ENCODE data around the gene CAPN1.

CAPN1 gene

DNA sequence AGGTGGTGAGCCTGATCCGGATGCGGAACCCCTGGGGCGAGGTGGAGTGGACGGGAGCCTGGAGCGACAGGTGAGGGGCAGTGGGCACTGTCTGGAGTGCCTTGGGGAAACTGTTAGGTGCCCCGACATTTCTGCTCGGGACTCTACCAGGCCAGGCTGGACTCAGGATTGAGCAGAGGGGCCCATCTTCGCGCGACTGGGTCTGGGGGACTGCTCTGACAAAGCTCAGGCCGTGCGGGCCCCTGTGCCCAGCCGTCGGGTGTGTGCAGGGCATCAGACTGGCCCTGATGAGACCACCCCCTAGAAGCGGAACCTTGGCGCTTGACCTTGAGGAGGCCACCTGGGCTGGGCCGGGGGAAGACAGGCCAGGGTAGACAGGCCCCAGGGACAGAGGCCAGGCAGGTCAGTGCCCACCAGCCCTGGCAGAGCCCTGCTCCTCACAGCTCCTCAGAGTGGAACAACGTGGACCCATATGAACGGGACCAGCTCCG is 6.3 kb downstream of the CAPN1 start:
- Histone ChIP-seq H3K36me3 (ENCODE audit: control insufficient read depth in 5 of 5, insufficient read depth in 5 of 5, low read length in 5 of 5) (peaks cover 7 to 83% (median 60%) of the 10 kb centered on the region in 5 donors), H3K9ac (ENCODE audit: low read length in 5 of 5) (no peak overlapping the region), H3K27me3 (ENCODE audit: control insufficient read depth in 5 of 5, insufficient read depth in 4 of 5, low read length in 5 of 5) (no peaks in the 10 kb centered on the region)

DNA sequence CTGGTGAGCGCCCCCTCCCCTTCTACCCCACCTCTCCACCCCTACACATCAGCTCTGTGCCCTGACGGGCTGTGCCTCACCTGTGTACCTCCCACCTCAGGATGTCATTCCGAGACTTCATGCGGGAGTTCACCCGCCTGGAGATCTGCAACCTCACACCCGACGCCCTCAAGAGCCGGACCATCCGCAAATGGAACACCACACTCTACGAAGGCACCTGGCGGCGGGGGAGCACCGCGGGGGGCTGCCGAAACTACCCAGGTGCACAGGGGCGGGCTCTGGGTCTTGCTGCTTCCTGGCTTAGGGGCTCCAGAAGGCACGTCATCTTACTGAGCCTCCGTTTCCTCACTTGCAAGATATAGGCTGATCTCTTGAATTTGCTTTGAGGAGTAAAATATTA is 6.8 kb downstream of the CAPN1 start:
- H3K27me3 ChIP-seq (ENCODE audit: control insufficient read depth in 5 of 5, insufficient read depth in 4 of 5, low read length in 5 of 5), result no peaks in the 10 kb centered on the region
- H3K36me3 ChIP-seq (ENCODE audit: control insufficient read depth in 5 of 5, insufficient read depth in 5 of 5, low read length in 5 of 5), result peaks cover 7 to 83% (median 60%) of the 10 kb centered on the region in 5 donors
- H3K4me3 ChIP-seq (ENCODE audit: low read depth in 1 of 5, low read length in 5 of 5), result no peak overlapping the region
- H3K9me3 ChIP-seq (ENCODE audit: control insufficient read depth in 5 of 5, low read length in 5 of 5), result no peaks in the 10 kb centered on the region
- no peak overlapping the region for H3K9ac ChIP-seq (ENCODE audit: low read length in 5 of 5)
- no peak overlapping the region for H3K27ac ChIP-seq (ENCODE audit: low read depth, low read length)
- H3K4me1 ChIP-seq (ENCODE audit: control insufficient read depth in 5 of 5, insufficient read depth in 5 of 5, low read length in 5 of 5), result peaks cover 0 to 9% (median 1%) of the 10 kb centered on the region in 5 donors

More for the DNA sequence above, 6.3 kb downstream of the CAPN1 start:
- H3K4me1 ChIP-seq (ENCODE audit: control insufficient read depth in 5 of 5, insufficient read depth in 5 of 5, low read length in 5 of 5), result peaks cover 0 to 14% (median 6%) of the 10 kb centered on the region in 5 donors
- H3K4me3 ChIP-seq (ENCODE audit: low read depth in 1 of 5, low read length in 5 of 5), result no peak overlapping the region
- H3K27ac ChIP-seq (ENCODE audit: low read depth, low read length), result no peak overlapping the region
- H3K9me3 ChIP-seq (ENCODE audit: control insufficient read depth in 5 of 5, low read length in 5 of 5), result no peaks in the 10 kb centered on the region

DNA sequence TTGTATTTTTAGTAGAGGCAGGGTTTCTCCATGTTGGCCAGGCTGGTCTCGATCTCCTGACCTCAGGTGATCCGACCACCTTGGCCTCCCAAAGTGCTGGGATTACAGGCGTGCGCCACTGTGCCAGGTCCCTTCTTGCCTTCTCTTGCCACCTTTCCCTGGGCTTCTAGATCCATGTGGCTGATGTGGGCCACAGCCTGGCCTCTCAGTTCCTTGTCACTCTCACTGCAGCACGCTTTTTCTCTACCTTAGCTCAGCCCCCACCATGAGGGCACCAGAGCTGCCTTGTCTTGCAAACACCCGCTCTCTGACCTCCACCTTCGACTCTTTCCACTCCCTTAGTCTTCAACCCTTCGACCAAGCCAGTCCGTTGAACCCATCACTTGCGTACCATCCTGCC is 7.5 kb downstream of the CAPN1 start:
- H3K36me3 ChIP-seq (ENCODE audit: control insufficient read depth in 5 of 5, insufficient read depth in 5 of 5, low read length in 5 of 5), result peaks cover 7 to 77% (median 58%) of the 10 kb centered on the region in 5 donors
- no peaks in the 10 kb centered on the region for H3K9me3 ChIP-seq (ENCODE audit: control insufficient read depth in 5 of 5, low read length in 5 of 5)
- peaks cover 0 to 6% (median 0%) of the 10 kb centered on the region in 5 donors for H3K4me1 ChIP-seq (ENCODE audit: control insufficient read depth in 5 of 5, insufficient read depth in 5 of 5, low read length in 5 of 5)
- no peaks in the 10 kb centered on the region for H3K27me3 ChIP-seq (ENCODE audit: control insufficient read depth in 5 of 5, insufficient read depth in 4 of 5, low read length in 5 of 5)
- H3K27ac ChIP-seq (ENCODE audit: low read depth, low read length), result no peak overlapping the region
- no peak overlapping the region for H3K9ac ChIP-seq (ENCODE audit: low read length in 5 of 5)
- H3K4me3 ChIP-seq (ENCODE audit: low read depth in 1 of 5, low read length in 5 of 5), result no peak overlapping the region

DNA sequence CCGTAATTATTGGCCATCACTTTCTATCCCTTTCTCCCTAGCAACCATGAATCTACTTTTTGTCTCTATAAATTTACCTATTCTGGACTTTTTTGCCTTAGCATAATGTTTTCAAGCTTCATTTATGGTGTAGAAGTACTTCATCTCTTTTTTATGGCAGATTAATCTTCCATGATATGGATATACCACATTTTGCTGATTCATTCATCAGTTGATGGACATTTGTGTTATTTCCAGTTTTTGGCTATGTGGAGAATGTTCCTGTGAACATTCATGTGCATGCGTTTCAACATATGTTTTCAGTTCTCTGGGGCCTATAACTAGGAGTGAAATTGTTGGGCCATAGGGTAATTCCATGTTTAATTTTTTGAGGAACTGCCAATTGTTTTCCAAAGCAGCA is 12.8 kb downstream of the CAPN1 start:
- peaks cover 0 to 6% (median 0%) of the 10 kb centered on the region in 5 donors for H3K4me1 ChIP-seq (ENCODE audit: control insufficient read depth in 5 of 5, insufficient read depth in 5 of 5, low read length in 5 of 5)
- H3K36me3 ChIP-seq (ENCODE audit: control insufficient read depth in 5 of 5, insufficient read depth in 5 of 5, low read length in 5 of 5), result peaks cover 28 to 56% (median 37%) of the 10 kb centered on the region in 5 donors
- H3K27me3 ChIP-seq (ENCODE audit: control insufficient read depth in 5 of 5, insufficient read depth in 4 of 5, low read length in 5 of 5), result no peaks in the 10 kb centered on the region
- H3K9me3 ChIP-seq (ENCODE audit: control insufficient read depth in 5 of 5, low read length in 5 of 5), result no peaks in the 10 kb centered on the region
- H3K27ac ChIP-seq (ENCODE audit: low read depth, low read length), result no peak overlapping the region
- H3K9ac ChIP-seq (ENCODE audit: low read length in 5 of 5), result no peak overlapping the region
- no peak overlapping the region for H3K4me3 ChIP-seq (ENCODE audit: low read depth in 1 of 5, low read length in 5 of 5)

DNA sequence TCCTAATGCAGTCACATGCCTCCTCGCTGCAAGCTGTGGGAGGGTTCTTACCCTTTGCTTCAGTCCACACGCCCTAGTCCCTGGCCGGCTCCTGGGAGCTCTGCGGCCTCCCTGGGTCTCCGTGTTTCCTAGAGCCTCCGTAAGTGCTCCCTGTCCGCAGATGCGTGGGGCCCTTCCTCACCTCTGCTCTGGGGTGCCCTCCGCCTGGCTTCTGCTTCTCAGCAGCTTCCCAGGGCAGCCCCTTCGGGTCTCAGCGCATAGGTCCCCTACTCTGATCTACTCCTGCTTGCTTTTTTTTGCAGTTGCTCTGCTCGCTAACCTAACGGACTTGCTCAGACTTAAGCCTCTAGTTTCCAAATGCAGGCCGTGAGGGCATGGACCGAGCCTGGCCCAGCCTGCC is 22.4 kb downstream of the CAPN1 start:
- Histone ChIP-seq H3K4me1 (ENCODE audit: control insufficient read depth in 5 of 5, insufficient read depth in 5 of 5, low read length in 5 of 5) (no peaks in the 10 kb centered on the region), H3K36me3 (ENCODE audit: control insufficient read depth in 5 of 5, insufficient read depth in 5 of 5, low read length in 5 of 5) (peaks cover 4 to 79% (median 53%) of the 10 kb centered on the region in 5 donors), H3K9me3 (ENCODE audit: control insufficient read depth in 5 of 5, low read length in 5 of 5) (no peaks in the 10 kb centered on the region), H3K9ac (ENCODE audit: low read length in 5 of 5) (no peak overlapping the region), H3K27ac (ENCODE audit: low read depth, low read length) (no peak overlapping the region), H3K27me3 (ENCODE audit: control insufficient read depth in 5 of 5, insufficient read depth in 4 of 5, low read length in 5 of 5) (no peaks in the 10 kb centered on the region), H3K4me3 (ENCODE audit: low read depth in 1 of 5, low read length in 5 of 5) (no peak overlapping the region)

DNA sequence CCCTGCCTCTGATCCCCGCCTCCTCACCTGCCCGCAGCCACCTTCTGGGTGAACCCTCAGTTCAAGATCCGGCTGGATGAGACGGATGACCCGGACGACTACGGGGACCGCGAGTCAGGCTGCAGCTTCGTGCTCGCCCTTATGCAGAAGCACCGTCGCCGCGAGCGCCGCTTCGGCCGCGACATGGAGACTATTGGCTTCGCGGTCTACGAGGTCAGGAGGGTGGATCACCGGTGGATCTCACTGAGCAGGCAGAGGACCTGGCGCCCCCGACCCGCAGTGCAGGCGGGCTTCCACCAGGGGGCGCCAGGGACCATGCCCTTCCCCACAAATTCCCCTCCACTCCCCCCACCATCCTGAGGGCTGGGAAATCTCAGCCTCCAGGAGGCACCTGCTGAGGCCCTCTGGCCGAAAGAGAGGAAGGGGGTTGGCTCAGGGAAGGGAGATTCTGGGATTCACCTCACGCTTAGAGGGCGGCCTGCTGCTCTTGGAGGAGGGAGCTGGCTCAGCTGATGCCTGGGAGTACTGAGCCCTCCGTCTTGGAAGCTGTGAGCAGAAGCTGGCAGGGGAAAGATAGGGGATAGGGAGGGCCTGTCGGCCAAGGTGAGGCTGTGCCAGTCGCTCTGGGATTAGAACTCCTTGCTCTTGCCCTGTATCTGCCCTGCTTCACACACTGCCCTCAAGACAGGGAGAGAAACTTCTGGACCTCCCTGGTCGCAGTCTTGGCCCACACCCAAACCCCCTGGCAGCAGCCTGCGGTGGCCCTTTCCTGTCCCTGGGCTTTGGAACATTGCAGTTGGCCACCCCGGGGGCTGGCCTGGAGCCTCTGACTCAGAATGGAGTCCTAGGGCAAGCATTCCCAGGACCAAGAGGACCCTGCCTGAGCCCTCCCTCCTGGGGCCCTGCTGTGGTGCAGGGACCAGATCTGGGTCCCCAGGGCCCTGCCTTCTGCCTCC is 23.2 kb downstream of the CAPN1 start:
- Histone ChIP-seq H3K4me3 (ENCODE audit: low read depth in 1 of 5, low read length in 5 of 5) (no peak overlapping the region), H3K9me3 (ENCODE audit: control insufficient read depth in 5 of 5, low read length in 5 of 5) (no peaks in the 10 kb centered on the region), H3K27ac (ENCODE audit: low read depth, low read length) (no peak overlapping the region), H3K9ac (ENCODE audit: low read length in 5 of 5) (no peak overlapping the region), H3K4me1 (ENCODE audit: control insufficient read depth in 5 of 5, insufficient read depth in 5 of 5, low read length in 5 of 5) (no peaks in the 10 kb centered on the region), H3K27me3 (ENCODE audit: control insufficient read depth in 5 of 5, insufficient read depth in 4 of 5, low read length in 5 of 5) (no peaks in the 10 kb centered on the region), H3K36me3 (ENCODE audit: control insufficient read depth in 5 of 5, insufficient read depth in 5 of 5, low read length in 5 of 5) (peaks cover 0 to 79% (median 56%) of the 10 kb centered on the region in 5 donors)

DNA sequence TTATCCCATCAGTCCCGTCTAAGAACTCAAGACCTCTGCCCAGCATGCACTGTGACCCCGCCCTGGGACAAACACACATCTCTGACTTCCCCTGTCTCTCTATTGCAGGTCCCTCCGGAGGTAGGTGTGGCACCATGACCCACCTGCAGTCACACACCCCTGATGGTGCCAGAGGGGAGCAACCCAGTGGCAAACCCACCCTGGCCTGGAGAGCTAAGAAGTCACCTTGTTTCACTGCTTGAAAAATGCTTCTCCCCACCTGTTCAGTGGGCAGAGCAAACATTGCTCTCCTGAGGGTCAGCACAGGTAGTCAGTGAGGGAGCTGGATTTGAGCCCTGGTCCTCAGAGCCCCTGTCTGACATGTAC is 23.9 kb downstream of the CAPN1 start:
- Histone ChIP-seq H3K9me3 (ENCODE audit: control insufficient read depth in 5 of 5, low read length in 5 of 5) (no peaks in the 10 kb centered on the region), H3K36me3 (ENCODE audit: control insufficient read depth in 5 of 5, insufficient read depth in 5 of 5, low read length in 5 of 5) (peaks cover 0 to 79% (median 58%) of the 10 kb centered on the region in 5 donors), H3K9ac (ENCODE audit: low read length in 5 of 5) (no peak overlapping the region), H3K27ac (ENCODE audit: low read depth, low read length) (no peak overlapping the region), H3K4me1 (ENCODE audit: control insufficient read depth in 5 of 5, insufficient read depth in 5 of 5, low read length in 5 of 5) (no peaks in the 10 kb centered on the region), H3K4me3 (ENCODE audit: low read depth in 1 of 5, low read length in 5 of 5) (no peak overlapping the region), H3K27me3 (ENCODE audit: control insufficient read depth in 5 of 5, insufficient read depth in 4 of 5, low read length in 5 of 5) (no peaks in the 10 kb centered on the region)

DNA sequence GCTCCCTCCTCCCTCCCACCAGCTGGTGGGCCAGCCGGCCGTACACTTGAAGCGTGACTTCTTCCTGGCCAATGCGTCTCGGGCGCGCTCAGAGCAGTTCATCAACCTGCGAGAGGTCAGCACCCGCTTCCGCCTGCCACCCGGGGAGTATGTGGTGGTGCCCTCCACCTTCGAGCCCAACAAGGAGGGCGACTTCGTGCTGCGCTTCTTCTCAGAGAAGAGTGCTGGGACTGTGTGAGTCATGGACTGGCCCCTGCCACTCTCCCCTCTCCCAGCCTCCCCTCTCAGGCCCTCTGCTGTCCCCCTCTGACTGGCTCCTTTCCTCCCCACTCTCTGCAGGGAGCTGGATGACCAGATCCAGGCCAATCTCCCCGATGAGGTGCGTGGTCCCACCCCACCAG is 24.7 kb downstream of the CAPN1 start:
- Histone ChIP-seq H3K9me3 (ENCODE audit: control insufficient read depth in 5 of 5, low read length in 5 of 5) (no peaks in the 10 kb centered on the region), H3K4me3 (ENCODE audit: low read depth in 1 of 5, low read length in 5 of 5) (no peak overlapping the region), H3K9ac (ENCODE audit: low read length in 5 of 5) (no peak overlapping the region), H3K4me1 (ENCODE audit: control insufficient read depth in 5 of 5, insufficient read depth in 5 of 5, low read length in 5 of 5) (no peaks in the 10 kb centered on the region), H3K36me3 (ENCODE audit: control insufficient read depth in 5 of 5, insufficient read depth in 5 of 5, low read length in 5 of 5) (peaks cover 0 to 82% (median 65%) of the 10 kb centered on the region in 5 donors), H3K27ac (ENCODE audit: low read depth, low read length) (no peak overlapping the region), H3K27me3 (ENCODE audit: control insufficient read depth in 5 of 5, insufficient read depth in 4 of 5, low read length in 5 of 5) (no peaks in the 10 kb centered on the region)

DNA sequence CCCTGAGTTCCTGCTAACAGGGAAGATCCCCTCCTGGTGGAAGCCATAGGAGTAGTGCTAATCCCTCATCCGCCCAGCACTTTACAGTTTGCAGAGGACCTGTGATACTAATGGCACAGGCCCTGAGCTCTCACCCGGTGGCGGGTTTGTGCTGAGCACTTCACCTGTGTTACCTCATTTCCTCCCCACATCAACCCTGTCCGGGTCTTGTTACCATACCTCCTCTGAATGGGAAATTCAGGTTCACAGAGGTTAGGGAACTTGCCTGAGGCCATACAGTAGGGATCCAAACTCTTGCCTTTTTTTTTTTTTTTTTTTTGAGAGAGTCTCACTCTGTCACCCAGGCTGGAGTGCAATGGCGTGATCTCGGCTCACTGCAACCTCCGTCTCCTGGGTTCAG is 25.2 kb downstream of the CAPN1 start:
- Histone ChIP-seq H3K27me3 (ENCODE audit: control insufficient read depth in 5 of 5, insufficient read depth in 4 of 5, low read length in 5 of 5) (no peaks in the 10 kb centered on the region), H3K4me1 (ENCODE audit: control insufficient read depth in 5 of 5, insufficient read depth in 5 of 5, low read length in 5 of 5) (no peaks in the 10 kb centered on the region), H3K36me3 (ENCODE audit: control insufficient read depth in 5 of 5, insufficient read depth in 5 of 5, low read length in 5 of 5) (peaks cover 0 to 86% (median 67%) of the 10 kb centered on the region in 5 donors), H3K9me3 (ENCODE audit: control insufficient read depth in 5 of 5, low read length in 5 of 5) (no peaks in the 10 kb centered on the region), H3K4me3 (ENCODE audit: low read depth in 1 of 5, low read length in 5 of 5) (no peak overlapping the region), H3K27ac (ENCODE audit: low read depth, low read length) (no peak overlapping the region), H3K9ac (ENCODE audit: low read length in 5 of 5) (no peak overlapping the region)
